ENCODE data around the gene TCN2. TPM values are rescaled to one million over a fixed set of nuclear protein-coding genes. Genes with fewer than 3 reads are reported as not detected.
"Not testable (repeated sequence)": the region's sequence is repeated elsewhere in the genome, so short reads cannot be mapped to it uniquely, and the experiment has no call there.

TCN2 gene
- polyA plus RNA-seq, 3 donors: 52.7 to 59.9 (median 52.9) TPM

- no peak for DNase-seq (ENCODE audit: low read depth in 3 of 3, low spot score in 2 of 3)
These were observed 965 bp downstream of the TCN2 start for GRCh38 chr22:30607939-30608338.

- no peak for DNase-seq (ENCODE audit: low read depth in 3 of 3, low spot score in 2 of 3)
These were observed 2.5 kb downstream of the TCN2 start for GRCh38 chr22:30609260-30610185.

GRCh38 chr22:30610299-30610698, 3.3 kb downstream of the TCN2 start:
- DNase-seq (ENCODE audit: low read depth in 3 of 3, low spot score in 2 of 3): no peak

- DNase-seq (ENCODE audit: low read depth in 3 of 3, low spot score in 2 of 3): no peak
These were observed 4.2 kb downstream of the TCN2 start for GRCh38 chr22:30611197-30611596.

GRCh38 chr22:30612789-30613188, 5.8 kb downstream of the TCN2 start:
- no peak for DNase-seq (ENCODE audit: low read depth in 3 of 3, low spot score in 2 of 3)

GRCh38 chr22:30614268-30614667, 7.3 kb downstream of the TCN2 start:
- no peak for DNase-seq (ENCODE audit: low read depth in 3 of 3, low spot score in 2 of 3)

GRCh38 chr22:30614879-30615278, 7.9 kb downstream of the TCN2 start:
- DNase-seq (ENCODE audit: low read depth in 3 of 3, low spot score in 2 of 3): no peak

GRCh38 chr22:30615543-30615954, 8.6 kb downstream of the TCN2 start:
- no peak for DNase-seq (ENCODE audit: low read depth in 3 of 3, low spot score in 2 of 3)

- DNase-seq (ENCODE audit: low read depth in 3 of 3, low spot score in 2 of 3): no peak
These were observed 10.8 kb downstream of the TCN2 start for GRCh38 chr22:30617819-30618218.

GRCh38 chr22:30619909-30620308, 12.9 kb downstream of the TCN2 start:
- not testable (repeated sequence) for DNase-seq (ENCODE audit: low read depth in 3 of 3, low spot score in 2 of 3)

GRCh38 chr22:30626413-30626812, 19.4 kb downstream of the TCN2 start:
- DNase-seq (ENCODE audit: low read depth in 3 of 3, low spot score in 2 of 3): no peak

- no peak for DNase-seq (ENCODE audit: low read depth in 3 of 3, low spot score in 2 of 3)
These were observed 20.5 kb downstream of the TCN2 start for GRCh38 chr22:30627471-30627870.

- DNase-seq (ENCODE audit: low read depth in 3 of 3, low spot score in 2 of 3): no peak
These were observed 21.5 kb downstream of the TCN2 start for GRCh38 chr22:30628491-30628890.

- not testable (repeated sequence) for DNase-seq (ENCODE audit: low read depth in 3 of 3, low spot score in 2 of 3)
These were observed 24.5 kb downstream of the TCN2 start for GRCh38 chr22:30631469-30631868.

GRCh38 chr22:30634471-30635233, 27.7 kb downstream of the TCN2 start:
- peak; percentile 54 to 65 (median 64) for DNase-seq (ENCODE audit: low read depth in 3 of 3, low spot score in 2 of 3)

- peak; percentile 27 to 73 (median 72) for DNase-seq (ENCODE audit: low read depth in 3 of 3, low spot score in 2 of 3)
These were observed 28.6 kb downstream of the TCN2 start, which contains the start of gene SLC35E4 for GRCh38 chr22:30635273-30636225. Gene SLC35E4 (plus strand): TSS chr22:30635781. CDS start chr22:30636451, 670 bp downstream.

GRCh38 chr22:30636226-30637077, 29.5 kb downstream of the TCN2 start:
- no peak for DNase-seq (ENCODE audit: low read depth in 3 of 3, low spot score in 2 of 3)

GRCh38 chr22:30637701-30638114, 30.7 kb downstream of the TCN2 start:
- no peak for DNase-seq (ENCODE audit: low read depth in 3 of 3, low spot score in 2 of 3)

GRCh38 chr22:30640361-30640760, 33.4 kb downstream of the TCN2 start:
- no peak for DNase-seq (ENCODE audit: low read depth in 3 of 3, low spot score in 2 of 3)

Measured in right renal cortex interstitium (tissue), 3 donors.